ENCODE measurements around the gene GAB2.
"Not testable (repeated sequence)": the region's sequence is repeated elsewhere in the genome, so short reads cannot be mapped to it uniquely, and the experiment has no call there.

Gene GAB2

GRCh38 chr11:78291503-78292108 is 126.0 kb downstream of the GAB2 start:
- H3K27ac ChIP-seq, result no peak overlapping the region

GRCh38 chr11:78290293-78291176 is 127.1 kb downstream of the GAB2 start:
- H3K27ac ChIP-seq, result peak overlapping the region; percentile 53
- DNase-seq (ENCODE audit: low read depth, low spot score), result peak; percentile 57

More at GRCh38 chr11:78291503-78292108, 126.0 kb downstream of the GAB2 start:
- DNase-seq (ENCODE audit: low read depth, low spot score), result no peak

- peak overlapping the region; percentile 53 for H3K27ac ChIP-seq
- DNase-seq (ENCODE audit: low read depth, low spot score), result no peak
Observed at GRCh38 chr11:78289552-78290292, 127.9 kb downstream of the GAB2 start.

- no peak overlapping the region for H3K27ac ChIP-seq
- DNase-seq (ENCODE audit: low read depth, low spot score), result no peak
Observed at GRCh38 chr11:78284260-78284659, 133.4 kb downstream of the GAB2 start.

GRCh38 chr11:78282821-78283220 is 134.8 kb downstream of the GAB2 start:
- H3K27ac ChIP-seq, result no peak overlapping the region
- DNase-seq (ENCODE audit: low read depth, low spot score), result no peak

GRCh38 chr11:78281511-78281910 is 136.1 kb downstream of the GAB2 start:
- no peak for DNase-seq (ENCODE audit: low read depth, low spot score)
- H3K27ac ChIP-seq, result no peak overlapping the region

- no peak for DNase-seq (ENCODE audit: low read depth, low spot score)
- H3K27ac ChIP-seq, result no peak overlapping the region
Observed at GRCh38 chr11:78277314-78277994, 140.2 kb downstream of the GAB2 start.

GRCh38 chr11:78276311-78276710 is 141.3 kb downstream of the GAB2 start:
- DNase-seq (ENCODE audit: low read depth, low spot score), result no peak
- H3K27ac ChIP-seq, result no peak overlapping the region

- no peak for DNase-seq (ENCODE audit: low read depth, low spot score)
Observed at GRCh38 chr11:78274739-78275138, 142.9 kb downstream of the GAB2 start.

GRCh38 chr11:78272625-78273269 is 144.9 kb downstream of the GAB2 start:
- H3K27ac ChIP-seq; DNase-seq (ENCODE audit: low read depth, low spot score): not testable (repeated sequence)

More at GRCh38 chr11:78274739-78275138, 142.9 kb downstream of the GAB2 start:
- H3K27ac ChIP-seq, result no peak overlapping the region

- not testable (repeated sequence) for H3K27ac ChIP-seq; DNase-seq (ENCODE audit: low read depth, low spot score)
Observed at GRCh38 chr11:78271801-78272200, 145.8 kb downstream of the GAB2 start.

- no peak for DNase-seq (ENCODE audit: low read depth, low spot score)
Observed at GRCh38 chr11:78270971-78271370, 146.6 kb downstream of the GAB2 start.

GRCh38 chr11:78269806-78270205 is 147.8 kb downstream of the GAB2 start:
- no peak for DNase-seq (ENCODE audit: low read depth, low spot score)
- no peak overlapping the region for H3K27ac ChIP-seq

More at GRCh38 chr11:78270971-78271370, 146.6 kb downstream of the GAB2 start:
- no peak overlapping the region for H3K27ac ChIP-seq

- H3K27ac ChIP-seq, result no peak overlapping the region
- no peak for DNase-seq (ENCODE audit: low read depth, low spot score)
Observed at GRCh38 chr11:78268591-78269410, 148.8 kb downstream of the GAB2 start.

GRCh38 chr11:78266451-78266850 is 151.2 kb downstream of the GAB2 start:
- no peak overlapping the region for H3K27ac ChIP-seq
- DNase-seq (ENCODE audit: low read depth, low spot score), result no peak

- DNase-seq (ENCODE audit: low read depth, low spot score), result no peak
- H3K27ac ChIP-seq, result no peak overlapping the region
Observed at GRCh38 chr11:78265326-78265725, 152.3 kb downstream of the GAB2 start.

GRCh38 chr11:78262691-78263090 is 154.9 kb downstream of the GAB2 start:
- no peak for DNase-seq (ENCODE audit: low read depth, low spot score)
- H3K27ac ChIP-seq, result no peak overlapping the region

- no peak for DNase-seq (ENCODE audit: low read depth, low spot score)
- no peak overlapping the region for H3K27ac ChIP-seq
Observed at GRCh38 chr11:78262238-78262637, 155.4 kb downstream of the GAB2 start.

- DNase-seq (ENCODE audit: low read depth, low spot score), result no peak
- no peak overlapping the region for H3K27ac ChIP-seq
Observed at GRCh38 chr11:78261828-78262227, 155.8 kb downstream of the GAB2 start.
